ENCODE measurements around the gene RNASE7. TPM values are rescaled to one million over a fixed set of nuclear protein-coding genes. Genes with fewer than 3 reads are reported as not detected.

Gene RNASE7
- total RNA-seq, 1 experiment from 2014 or later = not detected

- CTCF ChIA-PET = interaction anchor here (1.5 kb wide), 1 partner anchor 154 kb away, joined by 3 read pairs; no protein-coding TSS in a partner anchor
- H3K4me2 ChIP-seq (ENCODE audit: low read length) = no peak overlapping the region
- no TSS peak for BruUV-seq (replicated peaks)
- H3K36me3 ChIP-seq (ENCODE audit: control insufficient read depth in 1 of 2, insufficient read depth in 2 of 2, low read length in 2 of 2) = no peaks in the 10 kb centered on the region
- intact Hi-C loops (cut with micrococcal nuclease) = loop anchor here (10.0 kb wide), 1 partner anchor 544 kb away; no protein-coding TSS in a partner anchor
- TF ChIP-seq MAX (IDR thresholded peaks at IDR 0.05) (no peak), CBX3 (IDR thresholded peaks at IDR 0.05; ENCODE audit: low read depth) (no peak), CTCF (IDR thresholded peaks at IDR 0.05 in 2 of 3, conservative IDR thresholded peaks at IDR 0.05 in 1 of 3; ENCODE audit: borderline replicate concordance in 1 of 3, insufficient read depth in 1 of 3, low read depth in 2 of 3, low read length in 2 of 3) (no peak), ATF3 (IDR thresholded peaks at IDR 0.05) (no peak), ZFX (IDR thresholded peaks at IDR 0.05) (no peak), POLR2A (IDR thresholded peaks at IDR 0.05; ENCODE audit: borderline replicate concordance, extremely low read depth, insufficient read depth, insufficient read length) (no peak), REST (IDR thresholded peaks at IDR 0.05; ENCODE audit: low read depth) (no peak), ELF1 (IDR thresholded peaks at IDR 0.05; ENCODE audit: borderline replicate concordance, low read depth) (no peak), FOSL1 (IDR thresholded peaks at IDR 0.05; ENCODE audit: low read depth) (no peak), SP1 (IDR thresholded peaks at IDR 0.05; ENCODE audit: low read depth) (no peak), TCF7L2 (IDR thresholded peaks at IDR 0.05; ENCODE audit: borderline replicate concordance, extremely low read depth, insufficient read depth, insufficient read length) (no peak), EGR1 (IDR thresholded peaks at IDR 0.05; ENCODE audit: low read depth) (no peak), SRF (IDR thresholded peaks at IDR 0.05; ENCODE audit: low read depth) (no peak), SIN3A (IDR thresholded peaks at IDR 0.05; ENCODE audit: low read depth) (no peak), JUND (IDR thresholded peaks at IDR 0.05) (no peak)
- DNase-seq (ENCODE audit: low read depth, low spot score) = no peak
- no peak overlapping the region for H2AFZ ChIP-seq (ENCODE audit: low read depth, low read length, poor library complexity, severe bottlenecking)
- peaks cover 0 to 5% of the 10 kb centered on the region in 2 experiments; a peak in 2 of 4 replicates for H3K4me1 ChIP-seq (ENCODE audit: control insufficient read depth in 1 of 2, insufficient read depth in 2 of 2, low read length in 2 of 2)
- H3K4me3 ChIP-seq (replicated peaks in 1 of 2; ENCODE audit: low read depth in 1 of 2, low read length in 2 of 2) = no peak overlapping the region
- H3K9ac ChIP-seq (ENCODE audit: low read length) = no peak overlapping the region
- H3K27ac ChIP-seq (ENCODE audit: low read depth, low read length) = no peak overlapping the region
- H3K27me3 ChIP-seq (ENCODE audit: insufficient read depth, low read length) = peaks cover 18% of the 10 kb centered on the region; the same call in 1 of the 2 replicates
- H3K9me3 ChIP-seq (ENCODE audit: control insufficient read depth in 1 of 2, insufficient read depth in 1 of 2, low read depth in 1 of 2, low read length in 2 of 2) = no peaks in the 10 kb centered on the region
- no peak for ATAC-seq
- RAD21 ChIA-PET (ENCODE audit: low non-redundant PET in 1 of 2, low total read pairs in 2 of 2, uncharacterized antibody in 2 of 2, unreplicated experiment in 2 of 2) = no interaction called here
- H3K79me2 ChIP-seq (ENCODE audit: insufficient read depth, low read length) = no peaks in the 10 kb centered on the region
- H4K20me1 ChIP-seq (ENCODE audit: insufficient read depth) = no peaks in the 10 kb centered on the region
- no peaks in the 10 kb centered on the region for H3K9me2 ChIP-seq (ENCODE audit: insufficient read depth)
- POLR2A ChIA-PET = no interaction called here
These were observed 31.0 kb upstream of the RNASE7 start for GRCh38 chr14:21011136-21011535.
